COLO668 (cell line): ENCODE data around the gene SUFU.

Experiments
- DNase-seq: peaks from one replicate; lab custom pipeline; 2025; ENCODE audit not compliant: unreplicated experiment; lab: John Stamatoyannopoulos, UW

The SUFU gene

DNA sequence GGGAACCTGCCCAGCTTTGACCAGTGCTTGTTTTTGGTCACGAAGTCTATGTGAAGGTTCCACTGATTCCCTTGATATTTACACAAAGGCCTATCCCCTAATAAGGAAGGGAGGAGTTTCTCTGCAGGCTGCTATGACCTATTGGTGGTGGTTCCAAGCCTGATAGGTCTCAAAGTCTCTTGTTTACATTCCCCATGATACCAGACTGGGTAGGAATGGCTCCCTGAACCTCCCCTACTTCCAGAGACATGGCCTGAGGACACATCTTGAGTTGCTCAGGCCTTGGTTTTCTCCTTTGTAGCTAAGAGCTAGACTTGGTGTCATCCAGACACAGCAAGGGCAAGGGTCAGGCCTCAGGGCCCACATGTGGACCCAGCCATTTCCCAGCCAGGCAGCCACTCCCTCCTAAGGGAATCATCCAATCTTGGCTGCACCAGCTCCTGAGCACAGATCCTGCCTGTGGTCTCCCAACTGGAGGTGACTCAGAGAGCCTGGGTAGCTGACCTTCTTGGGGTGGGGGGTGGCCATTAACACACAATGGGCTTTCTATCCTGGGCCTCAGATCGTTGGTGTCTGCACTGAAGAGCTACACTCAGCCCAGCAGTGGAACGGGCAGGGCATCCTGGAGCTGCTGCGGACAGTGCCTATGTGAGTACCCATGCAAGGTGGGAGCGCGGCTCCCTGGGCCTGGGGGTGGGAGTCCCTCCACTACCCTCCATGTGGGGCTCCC lies 89.5 kb downstream of the SUFU start:
- DNase-seq = no peak

- DNase-seq = no peak
Measured at GRCh38 chr10:102593804-102594079, 90.0 kb downstream of the SUFU start.

- DNase-seq = no peak
Measured at GRCh38 chr10:102595293-102595692, 91.5 kb downstream of the SUFU start.

DNA sequence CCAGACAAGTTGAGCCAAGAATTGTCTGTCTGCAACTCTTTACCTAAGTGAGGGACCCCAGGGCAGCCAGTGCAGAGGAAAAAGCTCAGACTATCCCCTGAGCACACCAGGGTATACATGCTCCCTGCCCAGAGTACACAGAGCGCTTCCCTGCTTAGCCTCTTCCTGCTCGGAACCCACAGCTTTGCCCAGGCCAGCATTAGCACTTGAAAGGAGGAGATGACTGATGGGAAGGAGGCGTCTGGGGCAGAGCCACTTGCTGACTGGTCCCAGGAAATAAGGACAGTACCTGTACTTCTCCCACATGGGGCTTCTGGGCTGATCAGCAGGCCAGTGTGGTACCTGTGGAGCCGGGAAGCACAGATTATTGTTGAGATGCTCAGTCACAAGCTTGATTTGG lies 92.1 kb downstream of the SUFU start:
- DNase-seq = no peak

- DNase-seq = peak; percentile 39
Measured at GRCh38 chr10:102596506-102596971, 92.8 kb downstream of the SUFU start.

- no peak for DNase-seq
Measured at GRCh38 chr10:102597131-102597991, 93.6 kb downstream of the SUFU start.

DNA sequence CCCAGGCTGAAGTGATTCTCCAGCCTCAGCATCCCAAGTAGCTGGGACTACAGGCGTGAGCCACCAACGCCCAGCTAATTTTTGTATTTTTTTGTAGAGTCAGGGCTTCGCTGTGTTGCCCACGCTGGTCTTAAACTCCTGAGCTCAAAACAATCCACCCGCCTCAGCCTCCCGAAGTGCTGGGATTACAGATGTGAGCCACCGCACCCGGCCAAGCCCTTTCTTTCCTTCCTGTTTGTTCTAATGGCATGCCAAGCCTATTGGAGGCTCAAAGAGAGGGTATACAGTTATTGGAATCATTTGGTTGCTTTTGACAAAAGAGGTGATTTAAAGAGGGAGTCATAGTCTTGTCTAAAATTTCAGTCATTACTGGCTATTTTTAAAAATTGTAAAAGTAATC lies 94.5 kb downstream of the SUFU start:
- DNase-seq = no peak

GRCh38 chr10:102599565-102600327 lies 96.0 kb downstream of the SUFU start:
- peak; percentile 33 for DNase-seq

DNA sequence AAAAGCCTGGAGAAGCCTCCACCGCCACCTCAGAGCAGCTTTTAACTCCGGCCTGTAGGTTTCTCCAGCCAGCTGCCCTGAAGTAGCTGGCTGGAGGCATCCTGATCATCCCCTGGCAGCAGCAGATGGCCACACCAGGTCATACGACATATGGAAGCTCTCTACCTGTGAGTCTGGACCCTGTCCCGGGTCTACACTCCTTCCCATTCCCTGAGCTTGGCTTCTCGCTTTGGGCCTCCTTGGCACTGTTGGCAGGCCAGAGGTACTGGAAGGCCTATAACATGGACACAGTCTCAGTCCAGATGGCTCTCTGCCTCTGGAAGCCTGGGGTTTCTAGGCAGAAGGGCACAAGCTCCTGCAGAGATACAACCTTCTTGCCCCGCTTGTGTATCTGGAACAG lies 97.0 kb downstream of the SUFU start:
- no peak for DNase-seq

GRCh38 chr10:102601639-102602038 lies 97.9 kb downstream of the SUFU start:
- DNase-seq = no peak

GRCh38 chr10:102602272-102603045 lies 98.7 kb downstream of the SUFU start:
- no peak for DNase-seq

DNA sequence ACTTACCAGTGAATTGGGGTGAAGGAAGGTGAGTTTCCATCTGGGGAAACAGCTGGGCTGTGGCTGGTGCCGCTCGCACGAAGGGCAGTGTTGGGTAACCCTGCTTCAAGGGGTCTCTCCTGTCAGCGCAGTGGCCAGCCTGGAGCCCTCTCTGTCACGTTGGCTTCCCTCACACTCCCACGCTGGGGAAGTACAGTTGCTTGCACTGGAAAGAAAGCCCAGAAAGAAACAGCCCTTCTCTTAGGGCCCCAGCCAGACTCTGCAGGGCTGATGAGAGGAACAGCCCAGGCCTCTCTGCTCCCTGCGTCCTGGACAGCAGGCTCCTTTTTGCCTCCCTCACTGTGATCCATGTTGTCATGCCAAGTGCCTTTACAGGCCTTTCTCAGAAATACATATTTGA lies 100.2 kb downstream of the SUFU start:
- no peak for DNase-seq

DNA sequence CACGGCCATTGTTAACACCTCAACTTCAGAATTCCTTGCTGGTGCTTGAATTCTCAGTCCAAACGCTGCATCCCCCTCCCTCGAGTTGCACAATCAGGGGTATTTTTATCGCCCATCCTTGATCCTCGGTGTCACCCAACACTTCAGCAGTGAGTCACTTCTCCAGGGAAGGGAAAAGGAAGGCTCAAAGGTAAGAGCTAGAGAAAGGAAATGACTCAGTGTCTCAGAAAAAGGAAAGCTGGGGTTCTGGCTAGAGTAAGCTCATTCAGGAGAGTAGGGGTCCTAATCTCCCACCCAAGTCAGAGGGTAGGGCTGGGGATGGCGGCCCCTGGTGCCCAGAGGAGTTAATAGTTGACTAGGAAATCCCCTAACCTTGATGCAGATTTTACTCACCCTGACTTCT lies 100.7 kb downstream of the SUFU start:
- no peak for DNase-seq

DNA sequence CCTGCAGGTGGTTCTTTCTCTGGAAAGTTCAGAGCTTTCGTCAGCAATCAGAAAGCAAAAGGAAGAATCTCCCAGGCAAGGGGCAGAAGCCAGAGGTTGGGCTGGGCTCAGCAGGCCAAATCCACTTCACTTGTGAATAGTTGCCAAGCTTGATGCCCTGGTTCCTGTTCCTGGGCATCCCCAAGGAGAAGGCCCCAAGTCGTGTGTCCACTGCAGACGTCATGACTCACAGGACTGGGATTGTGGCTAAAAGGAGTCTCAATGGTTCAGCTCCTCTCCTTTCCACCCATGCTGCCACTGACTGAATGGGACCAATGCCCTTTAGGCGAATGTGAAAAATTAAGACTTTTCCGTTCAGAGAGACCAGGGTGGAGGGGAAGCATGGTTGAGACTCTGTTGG lies 101.9 kb downstream of the SUFU start:
- no peak for DNase-seq

DNA sequence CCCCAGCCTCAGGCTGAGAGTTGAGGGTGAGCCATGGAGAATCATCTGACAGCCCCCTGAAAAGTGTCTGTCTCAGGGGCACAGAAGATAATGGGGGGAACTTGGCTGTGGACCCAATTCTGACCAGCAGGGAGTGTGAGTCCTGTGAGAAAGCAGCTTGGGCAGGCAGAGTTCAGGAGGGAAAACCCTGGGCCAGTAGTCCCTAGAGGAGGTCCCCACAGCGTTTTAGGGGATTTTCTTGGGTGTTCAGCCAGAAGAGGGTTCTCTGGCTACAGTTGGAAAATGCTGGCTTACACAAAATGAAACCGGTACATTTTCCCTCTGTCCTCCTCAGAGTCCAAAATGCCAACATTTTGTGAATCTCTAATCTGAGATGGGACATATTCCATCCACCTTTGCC lies 104.7 kb downstream of the SUFU start:
- DNase-seq = no peak

- no peak for DNase-seq
Measured at GRCh38 chr10:102610441-102610887, 106.7 kb downstream of the SUFU start.

- DNase-seq = no peak
Measured at GRCh38 chr10:102611514-102612087, 107.8 kb downstream of the SUFU start.

DNA sequence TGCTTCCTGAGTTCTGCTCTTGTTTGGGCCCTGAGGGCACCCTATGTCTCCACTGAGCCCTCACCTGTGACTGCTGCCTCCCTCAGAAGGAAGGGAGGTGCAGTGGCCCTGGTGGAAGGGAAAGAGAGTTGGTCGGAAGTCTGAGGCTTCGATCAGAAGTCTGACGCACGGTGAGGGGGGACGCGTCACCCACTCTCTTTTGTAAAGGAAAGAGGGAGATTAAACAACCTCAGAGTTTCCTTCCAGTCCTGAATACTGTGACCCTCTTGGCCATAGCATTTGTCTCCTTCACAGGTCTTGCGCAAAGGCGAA lies 109.1 kb downstream of the SUFU start:
- DNase-seq = no peak

DNA sequence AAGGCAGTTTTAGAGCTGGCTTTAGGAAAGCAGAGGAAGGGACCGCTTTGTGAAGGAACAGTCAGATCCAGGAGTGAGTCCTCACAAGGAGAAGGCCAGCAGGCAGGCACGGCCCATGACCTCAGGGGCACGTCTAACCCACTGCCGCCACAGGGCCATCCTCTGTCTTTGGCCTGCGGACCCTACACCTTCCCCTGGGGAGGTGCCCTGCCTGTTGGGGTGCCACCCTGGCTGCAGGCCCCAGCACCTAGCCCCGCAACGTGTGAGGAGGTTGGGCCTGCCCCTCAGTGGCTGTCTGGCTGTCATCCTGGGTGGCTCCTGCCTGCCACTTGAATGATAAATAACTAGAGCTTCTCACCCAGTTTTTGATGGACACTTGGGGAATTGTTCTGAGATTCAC lies 109.5 kb downstream of the SUFU start:
- no peak for DNase-seq

DNA sequence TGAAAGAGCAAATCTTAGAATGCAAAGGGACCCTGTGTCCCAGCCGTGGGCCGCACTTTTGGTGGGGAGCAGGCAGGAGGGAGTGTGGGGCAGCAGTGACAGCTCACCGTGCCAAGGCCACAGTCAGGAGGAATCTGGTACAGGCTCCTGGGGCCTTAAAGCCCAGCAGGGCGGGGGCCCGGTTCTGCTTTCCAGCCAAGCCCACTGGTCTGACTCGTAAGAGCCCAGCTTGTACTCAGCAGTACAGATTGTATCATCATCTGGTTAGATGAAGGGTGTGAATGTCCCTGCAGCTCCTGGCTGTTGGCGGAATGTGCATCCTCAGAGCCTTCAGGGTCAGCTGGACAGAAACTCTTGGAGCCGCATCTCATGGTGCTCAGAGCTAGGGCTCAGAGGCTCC lies 110.0 kb downstream of the SUFU start:
- no peak for DNase-seq

DNA sequence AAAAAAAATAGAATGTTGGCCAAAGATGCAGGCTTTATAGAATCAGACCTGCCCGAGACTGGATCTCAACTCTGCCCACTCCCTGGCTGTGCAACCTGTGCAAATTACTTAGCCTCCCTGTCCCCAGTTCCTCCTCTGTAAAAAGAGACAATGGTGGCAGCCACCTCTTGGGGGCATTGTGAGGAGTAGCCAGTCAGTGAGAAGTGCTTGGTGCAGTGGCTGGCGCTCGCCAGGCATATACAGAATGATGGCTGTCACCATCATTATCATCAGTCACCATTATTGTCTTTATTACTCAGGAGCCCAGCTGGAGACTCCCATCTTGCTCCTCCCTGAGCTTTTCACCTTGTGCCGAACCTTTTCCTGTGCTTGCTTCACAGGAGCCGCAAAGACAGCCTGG lies 111.1 kb downstream of the SUFU start:
- DNase-seq = no peak
